Spinal cord (tissue), 10 donors: Measurements from ENCODE around the gene RUBCNL. TPM values are rescaled to one million over a fixed set of nuclear protein-coding genes. Genes with fewer than 3 reads are reported as not detected.

Experiments
- DNase-seq, 6 donors: peaks; one replicate each; pipeline versions ENCODE4 v3.0.0 to v3.0.0-alpha.2; 2013 to 2015; ENCODE audit warnings: low spot score in 6 of 6, low read depth in 4 of 6
- H3K27ac ChIP-seq: one replicate; pipeline ENCODE4 v1.5.1; 2013; ENCODE audit warnings: low read depth, low read length, control low read depth
- H3K27me3 ChIP-seq: one replicate; pipeline ENCODE4 v1.6.1; 2013; ENCODE audit warnings: low read length; ENCODE audit not compliant: control insufficient read depth, insufficient read depth
- H3K36me3 ChIP-seq: one replicate; pipeline ENCODE4 v1.6.1; 2013; ENCODE audit warnings: low read length; ENCODE audit not compliant: control insufficient read depth, insufficient read depth
- H3K4me1 ChIP-seq: one replicate; pipeline ENCODE4 v1.6.1; 2013; ENCODE audit warnings: low read length; ENCODE audit not compliant: control insufficient read depth, insufficient read depth
- H3K4me3 ChIP-seq: one replicate; pipeline ENCODE4 v1.5.1; 2013; ENCODE audit warnings: low read depth, low read length, control low read depth
- H3K9me3 ChIP-seq: one replicate; pipeline ENCODE4 v1.6.1; 2013; ENCODE audit warnings: low read length; ENCODE audit not compliant: control insufficient read depth, insufficient read depth
- WGBS: methylation state at CpG from one replicate; pipeline ENCODE4 v1.1.5; 2013; ENCODE audit warnings: missing lambda C conversion rate; ENCODE audit not compliant: insufficient coverage; 5-methylcytosine and 5-hydroxymethylcytosine counted together
- polyA plus RNA-seq, 2 donors: library from polyadenylated mRNA; unstranded; fragments of 120-200 nt; gene quantifications; one replicate each; pipeline ENCODE4 v1.2.1, GENCODE V29; 2013; ENCODE audit not compliant: insufficient read length in 2 of 2
- total RNA-seq, 2 donors: library from RNA; depleted of rRNA in 1 of 2; stranded (reverse); fragments of 120-200 nt in 1 of 2; fragments of >200 nt in 1 of 2; gene quantifications; one replicate each; pipeline versions ENCODE4 v1.2.3 to v1.2.4, GENCODE V29; 2013 to 2014
- donor health status: healthy.

The RUBCNL gene
- total and polyA plus RNA-seq, 4 donors = 5.6 to 8.7 (median 7.2) TPM

- H3K4me3 ChIP-seq = no peak overlapping the region
- DNase-seq = no peak
- no peaks in the 10 kb centered on the region for H3K4me1 ChIP-seq
- H3K27me3 ChIP-seq = no peaks in the 10 kb centered on the region
- H3K9me3 ChIP-seq = no peaks in the 10 kb centered on the region
- no peaks in the 10 kb centered on the region for H3K36me3 ChIP-seq
- H3K27ac ChIP-seq = no peak overlapping the region
Observed at GRCh38 chr13:46315036-46315435, 72.0 kb downstream of the RUBCNL start.

DNA sequence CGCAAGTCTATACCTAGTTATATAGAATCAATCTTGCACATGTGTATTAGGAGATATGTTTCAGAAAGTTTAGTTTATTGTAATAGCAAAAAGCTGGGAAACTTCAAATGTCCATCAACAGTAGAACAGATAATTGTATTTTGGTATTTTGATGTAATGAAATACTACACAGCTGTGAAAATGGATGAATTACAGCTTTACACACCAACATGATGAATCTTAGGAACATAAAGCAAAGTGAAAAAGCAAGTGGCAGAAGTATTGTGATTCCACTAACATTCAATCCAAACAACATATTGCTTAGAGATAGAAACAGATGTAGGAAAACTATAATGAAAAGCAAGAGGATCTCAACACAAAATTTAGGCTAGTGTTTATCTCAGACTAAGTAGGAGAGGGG lies 72.5 kb downstream of the RUBCNL start:
- Histone ChIP-seq H3K4me1 (no peaks in the 10 kb centered on the region), H3K27me3 (no peaks in the 10 kb centered on the region), H3K9me3 (no peaks in the 10 kb centered on the region), H3K4me3 (no peak overlapping the region), H3K36me3 (no peaks in the 10 kb centered on the region), H3K27ac (no peak overlapping the region)
- DNase-seq = no peak
- WGBS = no CpG with 5 or more reads among the region's 1 CpG

DNA sequence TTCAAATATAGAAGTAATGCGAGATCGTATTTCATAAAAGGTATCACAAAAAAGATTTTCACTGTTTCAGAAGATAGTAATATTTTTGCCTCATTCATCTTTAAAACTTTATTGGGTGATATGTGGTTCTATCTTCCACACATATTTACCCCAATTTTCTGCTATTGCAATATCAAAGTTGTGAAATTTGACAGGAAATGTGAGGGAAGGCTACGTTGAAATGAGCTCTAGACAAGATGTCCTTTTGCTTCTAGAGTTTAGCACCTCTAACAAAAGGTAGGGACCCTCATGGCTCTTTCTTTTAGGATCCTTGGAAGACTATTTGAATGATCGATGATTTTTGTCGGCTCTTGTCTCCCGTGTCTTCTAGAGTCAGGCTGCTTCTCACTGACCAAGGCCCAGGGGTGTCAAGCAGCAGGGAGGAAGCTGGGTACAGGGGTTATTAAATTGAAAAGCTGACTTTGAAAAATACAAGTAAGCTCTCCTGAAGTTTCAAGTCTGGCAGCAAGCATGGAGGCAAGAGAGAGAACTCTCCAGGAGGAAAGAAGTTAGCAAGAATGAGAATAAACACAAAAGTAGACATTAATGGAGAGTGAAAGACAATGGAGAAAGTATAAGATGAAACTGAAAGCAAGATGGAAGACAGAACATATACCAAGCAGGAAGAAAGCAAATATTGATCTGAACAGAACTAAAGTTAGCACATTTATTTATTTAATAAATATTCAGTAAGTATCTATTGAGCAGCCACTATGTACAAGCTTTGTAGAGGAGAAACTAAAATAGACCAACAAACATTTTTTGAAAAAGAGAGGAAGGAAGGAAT lies 73.4 kb downstream of the RUBCNL start:
- WGBS = 90% methylated on average over 3 of the region's 6 CpGs
- Histone ChIP-seq H3K27me3 (no peaks in the 10 kb centered on the region), H3K4me1 (no peaks in the 10 kb centered on the region), H3K9me3 (no peaks in the 10 kb centered on the region), H3K4me3 (no peak overlapping the region), H3K27ac (no peak overlapping the region), H3K36me3 (no peaks in the 10 kb centered on the region)
- no peak for DNase-seq

DNA sequence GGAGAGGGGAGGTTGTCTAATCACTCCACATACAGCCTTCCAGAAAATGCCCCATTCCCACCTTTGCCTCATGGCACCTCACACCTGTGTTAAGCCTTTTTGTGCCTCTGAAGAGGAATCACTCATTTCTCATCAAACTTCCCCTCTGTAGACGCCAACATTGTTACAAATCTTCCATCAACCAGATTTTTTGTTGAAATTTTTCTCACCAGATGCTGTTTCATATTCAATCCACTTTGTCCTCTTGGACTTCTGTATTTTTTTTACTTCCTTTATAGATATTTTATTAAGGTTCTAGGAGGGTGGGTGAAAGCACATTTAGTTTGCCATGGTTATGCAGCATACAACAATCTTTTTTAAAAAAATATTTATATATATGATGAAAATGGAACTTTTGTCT lies 74.0 kb downstream of the RUBCNL start:
- Histone ChIP-seq H3K27me3 (no peaks in the 10 kb centered on the region), H3K4me1 (no peaks in the 10 kb centered on the region), H3K27ac (no peak overlapping the region), H3K9me3 (no peaks in the 10 kb centered on the region), H3K4me3 (no peak overlapping the region), H3K36me3 (no peaks in the 10 kb centered on the region)
- no peak for DNase-seq
- whole genome bisulfite sequencing = 56% methylated on average over 1 of the region's 1 CpG

- DNase-seq = no peak
- Histone ChIP-seq H3K9me3 (no peaks in the 10 kb centered on the region), H3K27me3 (no peaks in the 10 kb centered on the region), H3K4me1 (no peaks in the 10 kb centered on the region), H3K36me3 (no peaks in the 10 kb centered on the region), H3K4me3 (no peak overlapping the region), H3K27ac (no peak overlapping the region)
- no CpG with 5 or more reads among the region's 2 CpGs for WGBS
Observed at GRCh38 chr13:46311217-46311616, 75.8 kb downstream of the RUBCNL start.

DNA sequence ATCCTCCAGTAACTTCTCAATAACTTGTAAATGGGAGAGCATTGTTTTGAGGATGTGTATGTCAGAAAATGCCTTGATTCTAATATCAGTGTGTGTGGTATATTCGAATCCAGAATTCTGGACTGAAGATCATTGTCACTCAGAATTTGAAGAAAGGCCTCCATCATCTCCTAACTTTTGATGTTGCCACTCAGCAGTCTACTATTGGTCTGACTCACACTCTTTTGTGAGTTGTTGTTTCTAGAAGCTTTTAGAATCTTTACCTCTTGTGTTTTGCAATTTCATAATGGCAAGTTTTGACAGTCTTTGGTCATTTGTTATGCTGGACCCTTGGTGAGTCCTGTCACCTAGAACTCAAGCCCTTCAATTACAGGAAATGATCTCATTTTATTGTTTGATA lies 77.0 kb downstream of the RUBCNL start:
- no peak for DNase-seq
- no peaks in the 10 kb centered on the region for H3K9me3 ChIP-seq
- H3K36me3 ChIP-seq = no peaks in the 10 kb centered on the region
- no peak overlapping the region for H3K27ac ChIP-seq
- no peaks in the 10 kb centered on the region for H3K27me3 ChIP-seq
- WGBS = 86% methylated on average over 1 of the region's 1 CpG
- no peaks in the 10 kb centered on the region for H3K4me1 ChIP-seq
- H3K4me3 ChIP-seq = no peak overlapping the region

GRCh38 chr13:46307554-46307953 lies 79.5 kb downstream of the RUBCNL start:
- Histone ChIP-seq H3K36me3 (no peaks in the 10 kb centered on the region), H3K27ac (no peak overlapping the region), H3K4me3 (no peak overlapping the region), H3K27me3 (no peaks in the 10 kb centered on the region), H3K9me3 (no peaks in the 10 kb centered on the region), H3K4me1 (no peaks in the 10 kb centered on the region)
- no CpG with 5 or more reads among the region's 1 CpG for WGBS
- DNase-seq = no peak

GRCh38 chr13:46304546-46304945 lies 82.5 kb downstream of the RUBCNL start:
- DNase-seq = no peak
- H3K27me3 ChIP-seq = no peaks in the 10 kb centered on the region
- WGBS = 100% methylated on average over 1 of the region's 3 CpGs
- H3K27ac ChIP-seq = no peak overlapping the region
- H3K4me1 ChIP-seq = no peaks in the 10 kb centered on the region
- peaks cover 2% of the 10 kb centered on the region for H3K9me3 ChIP-seq
- no peaks in the 10 kb centered on the region for H3K36me3 ChIP-seq
- no peak overlapping the region for H3K4me3 ChIP-seq

DNA sequence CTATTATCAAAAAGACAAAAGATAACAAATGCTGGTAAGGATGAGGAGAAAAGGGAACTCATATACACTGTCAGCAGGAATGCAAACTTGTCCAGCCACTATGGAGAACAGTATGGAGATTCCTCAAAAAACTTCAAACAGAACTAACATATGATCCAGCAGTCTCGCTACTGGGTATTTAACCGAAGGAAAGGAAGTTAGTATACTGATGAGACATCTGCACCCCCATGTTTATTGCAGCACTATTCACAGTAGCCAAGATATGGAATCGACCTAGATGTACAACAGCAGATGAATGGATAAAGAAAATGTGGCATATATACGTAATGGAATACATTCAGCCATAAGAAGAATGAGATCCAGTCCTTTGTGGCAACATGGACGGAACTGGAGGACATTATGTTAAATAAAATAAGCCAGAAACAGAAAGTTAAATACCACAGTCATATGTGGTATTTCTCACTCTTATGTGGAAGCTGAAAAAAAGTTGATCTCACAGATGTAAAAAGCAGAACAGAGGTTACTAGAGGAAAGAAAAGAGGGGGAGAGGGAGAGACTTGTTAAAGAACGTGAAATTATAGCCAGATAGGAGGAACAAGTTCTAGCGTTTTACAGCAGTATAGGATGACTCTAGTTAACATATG lies 83.2 kb downstream of the RUBCNL start:
- H3K27ac ChIP-seq = no peak overlapping the region
- peaks cover 2% of the 10 kb centered on the region for H3K9me3 ChIP-seq
- no CpG with 5 or more reads among the region's 7 CpGs for WGBS

GRCh38 chr13:46297361-46297811 lies 89.7 kb downstream of the RUBCNL start:
- 100% methylated on average over 2 of the region's 3 CpGs for WGBS
- DNase-seq = no peak
- Histone ChIP-seq H3K4me3 (no peak overlapping the region), H3K9me3 (peaks cover 2% of the 10 kb centered on the region), H3K36me3 (no peaks in the 10 kb centered on the region), H3K4me1 (no peaks in the 10 kb centered on the region), H3K27ac (no peak overlapping the region), H3K27me3 (no peaks in the 10 kb centered on the region)

More for the DNA sequence above, 83.2 kb downstream of the RUBCNL start:
- no peaks in the 10 kb centered on the region for H3K27me3 ChIP-seq
- no peaks in the 10 kb centered on the region for H3K36me3 ChIP-seq
- DNase-seq = no peak
- H3K4me1 ChIP-seq = no peaks in the 10 kb centered on the region
- H3K4me3 ChIP-seq = no peak overlapping the region
